ENCODE results near the gene ITGAD.

ITGAD gene

DNA sequence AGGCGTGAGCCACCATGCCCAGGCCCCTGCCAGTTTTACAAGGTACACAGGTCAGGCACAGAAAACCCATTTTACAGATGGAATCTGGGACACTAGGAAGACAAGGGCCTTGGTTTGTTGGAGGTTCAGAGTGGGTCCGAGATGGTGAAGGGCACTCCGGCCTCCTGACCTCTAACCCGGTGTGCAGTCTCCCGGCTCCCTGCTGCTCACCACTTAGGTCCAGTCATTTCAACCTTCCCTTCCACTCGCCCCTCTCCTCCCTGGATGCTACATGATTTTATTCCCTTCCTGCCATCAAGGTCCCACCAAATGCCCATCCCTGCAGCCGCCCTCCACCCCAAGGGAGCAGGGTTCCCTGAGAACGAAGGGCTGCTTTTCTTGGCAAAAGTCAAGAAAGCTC, 29.4 kb upstream of the ITGAD start:
- H3K27me3 ChIP-seq (ENCODE audit: insufficient read depth, low read length), result no peaks in the 10 kb centered on the region
- no peaks in the 10 kb centered on the region for H4K20me1 ChIP-seq (ENCODE audit: insufficient read depth, low read length)
- no peak overlapping the region for H3K4me2 ChIP-seq (ENCODE audit: low read length)
- no peak overlapping the region for H3K9ac ChIP-seq (ENCODE audit: low read length)
- no peaks in the 10 kb centered on the region for H3F3A ChIP-seq (ENCODE audit: insufficient read depth, low read length)
- H3K4me1 ChIP-seq (ENCODE audit: insufficient read depth, low read length, severe bottlenecking), result no peaks in the 10 kb centered on the region
- no peak overlapping the region for H3K27ac ChIP-seq (ENCODE audit: low read depth, low read length, poor library complexity, severe bottlenecking)
- no peaks in the 10 kb centered on the region for H3K9me3 ChIP-seq (ENCODE audit: low read length)
- no peak overlapping the region for H2AFZ ChIP-seq (ENCODE audit: low read length)
- H3K79me2 ChIP-seq (ENCODE audit: insufficient read depth, low read length), result no peaks in the 10 kb centered on the region
- no peak for TF ChIP-seq EZH2 (IDR thresholded peaks at IDR 0.05; ENCODE audit: borderline replicate concordance, low read length)
- TF ChIP-seq, protein P1, sequence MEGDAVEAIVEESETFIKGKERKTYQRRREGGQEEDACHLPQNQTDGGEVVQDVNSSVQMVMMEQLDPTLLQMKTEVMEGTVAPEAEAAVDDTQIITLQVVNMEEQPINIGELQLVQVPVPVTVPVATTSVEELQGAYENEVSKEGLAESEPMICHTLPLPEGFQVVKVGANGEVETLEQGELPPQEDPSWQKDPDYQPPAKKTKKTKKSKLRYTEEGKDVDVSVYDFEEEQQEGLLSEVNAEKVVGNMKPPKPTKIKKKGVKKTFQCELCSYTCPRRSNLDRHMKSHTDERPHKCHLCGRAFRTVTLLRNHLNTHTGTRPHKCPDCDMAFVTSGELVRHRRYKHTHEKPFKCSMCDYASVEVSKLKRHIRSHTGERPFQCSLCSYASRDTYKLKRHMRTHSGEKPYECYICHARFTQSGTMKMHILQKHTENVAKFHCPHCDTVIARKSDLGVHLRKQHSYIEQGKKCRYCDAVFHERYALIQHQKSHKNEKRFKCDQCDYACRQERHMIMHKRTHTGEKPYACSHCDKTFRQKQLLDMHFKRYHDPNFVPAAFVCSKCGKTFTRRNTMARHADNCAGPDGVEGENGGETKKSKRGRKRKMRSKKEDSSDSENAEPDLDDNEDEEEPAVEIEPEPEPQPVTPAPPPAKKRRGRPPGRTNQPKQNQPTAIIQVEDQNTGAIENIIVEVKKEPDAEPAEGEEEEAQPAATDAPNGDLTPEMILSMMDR (IDR thresholded peaks at IDR 0.05; ENCODE audit: low read length), result no peak
- no peaks in the 10 kb centered on the region for H3K36me3 ChIP-seq (ENCODE audit: insufficient read depth, low read length)
- no peaks in the 10 kb centered on the region for H3K9me2 ChIP-seq (ENCODE audit: low read depth, low read length)
- H3K4me3 ChIP-seq (ENCODE audit: low read depth, low read length, poor library complexity, severe bottlenecking), result no peak overlapping the region

- H3K4me1 ChIP-seq (ENCODE audit: insufficient read depth, low read length, severe bottlenecking), result no peaks in the 10 kb centered on the region
- no peak overlapping the region for H3K9ac ChIP-seq (ENCODE audit: low read length)
These were observed 28.7 kb upstream of the ITGAD start for GRCh38 chr16:31364421-31364820.

DNA sequence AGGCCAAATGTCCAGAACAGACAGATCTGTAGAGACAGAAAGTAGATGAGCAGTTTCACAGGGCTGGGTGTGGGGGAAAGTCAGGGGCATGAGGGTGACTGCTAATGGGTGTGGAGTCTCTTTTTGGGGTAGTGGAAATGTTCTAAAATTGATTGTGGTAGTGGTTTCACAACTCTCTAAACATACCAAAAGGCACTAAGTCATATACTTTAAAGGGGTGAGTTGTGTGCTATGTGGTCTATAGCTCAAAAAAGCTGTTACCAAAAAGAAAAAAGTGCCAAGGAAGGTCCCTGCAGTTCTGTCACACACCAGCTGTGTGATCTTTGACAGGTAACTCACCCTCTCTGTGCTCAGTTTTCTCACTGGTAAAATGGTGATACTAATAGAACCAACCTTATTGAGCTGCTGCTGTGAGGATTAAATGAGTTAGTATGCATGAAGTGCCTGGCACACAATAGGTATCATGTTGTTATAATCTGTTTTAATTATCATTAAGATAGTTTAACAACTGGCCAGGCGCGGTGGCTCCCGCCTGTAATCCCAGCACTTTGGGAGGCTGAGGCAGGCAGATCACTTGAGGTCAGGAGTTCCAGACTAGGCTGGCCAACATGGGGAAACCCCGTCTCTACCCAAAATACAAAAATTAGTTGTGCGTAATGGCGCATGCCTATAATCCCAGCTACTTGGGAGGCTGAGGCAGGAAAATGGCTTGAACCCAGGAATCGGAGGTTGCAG, 27.8 kb upstream of the ITGAD start:
- no peak overlapping the region for H3K4me3 ChIP-seq (ENCODE audit: low read depth, low read length, poor library complexity, severe bottlenecking)
- no peaks in the 10 kb centered on the region for H3K36me3 ChIP-seq (ENCODE audit: insufficient read depth, low read length)
- no peak overlapping the region for H3K9ac ChIP-seq (ENCODE audit: low read length)
- no peak overlapping the region for H3K4me2 ChIP-seq (ENCODE audit: low read length)
- no peaks in the 10 kb centered on the region for H3K27me3 ChIP-seq (ENCODE audit: insufficient read depth, low read length)
- H3F3A ChIP-seq (ENCODE audit: insufficient read depth, low read length), result no peaks in the 10 kb centered on the region
- no peak overlapping the region for H2AFZ ChIP-seq (ENCODE audit: low read length)
- H3K4me1 ChIP-seq (ENCODE audit: insufficient read depth, low read length, severe bottlenecking), result no peaks in the 10 kb centered on the region
- no peaks in the 10 kb centered on the region for H3K9me2 ChIP-seq (ENCODE audit: low read depth, low read length)
- TF ChIP-seq, protein P1 (IDR thresholded peaks at IDR 0.05; ENCODE audit: low read length), result no peak
- TF ChIP-seq EZH2 (IDR thresholded peaks at IDR 0.05; ENCODE audit: borderline replicate concordance, low read length), result no peak
- H3K9me3 ChIP-seq (ENCODE audit: low read length), result no peaks in the 10 kb centered on the region
- H3K27ac ChIP-seq (ENCODE audit: low read depth, low read length, poor library complexity, severe bottlenecking), result no peak overlapping the region
- H3K79me2 ChIP-seq (ENCODE audit: insufficient read depth, low read length), result no peaks in the 10 kb centered on the region
- H4K20me1 ChIP-seq (ENCODE audit: insufficient read depth, low read length), result no peaks in the 10 kb centered on the region

More at GRCh38 chr16:31364421-31364820, 28.7 kb upstream of the ITGAD start:
- no peaks in the 10 kb centered on the region for H3K36me3 ChIP-seq (ENCODE audit: insufficient read depth, low read length)
- no peak for TF ChIP-seq EZH2 (IDR thresholded peaks at IDR 0.05; ENCODE audit: borderline replicate concordance, low read length)
- no peaks in the 10 kb centered on the region for H3K79me2 ChIP-seq (ENCODE audit: insufficient read depth, low read length)
- H3K4me2 ChIP-seq (ENCODE audit: low read length), result no peak overlapping the region
- no peaks in the 10 kb centered on the region for H3K27me3 ChIP-seq (ENCODE audit: insufficient read depth, low read length)
- H3F3A ChIP-seq (ENCODE audit: insufficient read depth, low read length), result no peaks in the 10 kb centered on the region
- no peaks in the 10 kb centered on the region for H3K9me3 ChIP-seq (ENCODE audit: low read length)
- no peak overlapping the region for H3K4me3 ChIP-seq (ENCODE audit: low read depth, low read length, poor library complexity, severe bottlenecking)
- no peak overlapping the region for H3K27ac ChIP-seq (ENCODE audit: low read depth, low read length, poor library complexity, severe bottlenecking)
- no peaks in the 10 kb centered on the region for H3K9me2 ChIP-seq (ENCODE audit: low read depth, low read length)
- H4K20me1 ChIP-seq (ENCODE audit: insufficient read depth, low read length), result no peaks in the 10 kb centered on the region
- no peak overlapping the region for H2AFZ ChIP-seq (ENCODE audit: low read length)

- TF ChIP-seq EZH2 (IDR thresholded peaks at IDR 0.05; ENCODE audit: borderline replicate concordance, low read length), result no peak
- TF ChIP-seq, protein P1 (IDR thresholded peaks at IDR 0.05; ENCODE audit: low read length), result no peak
- Histone ChIP-seq H3K4me1 (ENCODE audit: insufficient read depth, low read length, severe bottlenecking) (no peaks in the 10 kb centered on the region), H3K27ac (ENCODE audit: low read depth, low read length, poor library complexity, severe bottlenecking) (no peak overlapping the region)
These were observed 25.3 kb upstream of the ITGAD start for GRCh38 chr16:31367853-31368252.

More at GRCh38 chr16:31367853-31368252, 25.3 kb upstream of the ITGAD start:
- no peaks in the 10 kb centered on the region for H3F3A ChIP-seq (ENCODE audit: insufficient read depth, low read length)
- H3K9me3 ChIP-seq (ENCODE audit: low read length), result no peaks in the 10 kb centered on the region
- no peak overlapping the region for H2AFZ ChIP-seq (ENCODE audit: low read length)
- H3K9ac ChIP-seq (ENCODE audit: low read length), result no peak overlapping the region
- H3K4me3 ChIP-seq (ENCODE audit: low read depth, low read length, poor library complexity, severe bottlenecking), result no peak overlapping the region
- no peaks in the 10 kb centered on the region for H3K27me3 ChIP-seq (ENCODE audit: insufficient read depth, low read length)
- H3K9me2 ChIP-seq (ENCODE audit: low read depth, low read length), result no peaks in the 10 kb centered on the region
- H3K4me2 ChIP-seq (ENCODE audit: low read length), result no peak overlapping the region
- H4K20me1 ChIP-seq (ENCODE audit: insufficient read depth, low read length), result no peaks in the 10 kb centered on the region
- H3K79me2 ChIP-seq (ENCODE audit: insufficient read depth, low read length), result no peaks in the 10 kb centered on the region
- no peaks in the 10 kb centered on the region for H3K36me3 ChIP-seq (ENCODE audit: insufficient read depth, low read length)

Data from OCI-LY1 (cell line).